Measurements from ENCODE around the gene TENM4. TPM values are rescaled to one million over a fixed set of nuclear protein-coding genes. Genes with fewer than 3 reads are reported as not detected.

TENM4 gene
- polyA plus RNA-seq, 2 of the 4 experiments (the other 2 are of a cell fraction), result 0.06 to 0.31 TPM

- H3K9me3 ChIP-seq, result no peaks in the 10 kb centered on the region
- FAIRE-seq, result no peak
- TF ChIP-seq POLR2AphosphoS2 (conservative IDR thresholded peaks at IDR 0.05; ENCODE audit: low read length), result no peak
- TF ChIP-seq ZC3H11A (IDR thresholded peaks at IDR 0.05), result no peak
- TF ChIP-seq HOXA7 (CRISPR knock-in tag; IDR thresholded peaks at IDR 0.05), result no peak
- TF ChIP-seq CBX8 (IDR thresholded peaks at IDR 0.05), result no peak
- no peak for TF ChIP-seq EHMT2 (IDR thresholded peaks at IDR 0.05; ENCODE audit: low read depth)
- no peak for TF ChIP-seq SREBF2 (IDR thresholded peaks at IDR 0.05)
- TF ChIP-seq HMGXB4 (CRISPR knock-in tag; IDR thresholded peaks at IDR 0.05; ENCODE audit: borderline replicate concordance), result no peak
- no peak for TF ChIP-seq HES2 (IDR thresholded peaks at IDR 0.05)
- DNase-seq (ENCODE audit: low read depth in 1 of 2, low spot score in 1 of 2), result no peak
- H3K27ac ChIP-seq, result no peak overlapping the region
- H3K4me2 ChIP-seq, result no peak overlapping the region
- H3K4me1 ChIP-seq, result no peaks in the 10 kb centered on the region
- ATAC-seq, result no peak
- ChIA-PET CTCF (interaction anchor here (1.4 kb wide), 1 partner anchor 127 kb away, joined by 3 read pairs; no protein-coding TSS in a partner anchor), POLR2A (no interaction called here)
- no peak overlapping the region for H3K4me3 ChIP-seq
- 35% methylated on average over 5 of the region's 5 CpGs for WGBS (ENCODE audit: missing lambda C conversion rate)
These were observed 667.8 kb downstream of the TENM4 start for GRCh38 chr11:78773077-78773476.

- 43% methylated on average over 3 of the region's 3 CpGs for WGBS (ENCODE audit: missing lambda C conversion rate)
- Histone ChIP-seq H3K4me1 (no peaks in the 10 kb centered on the region), H3K4me2 (no peak overlapping the region), H3K9me3 (no peaks in the 10 kb centered on the region), H3K4me3 (no peak overlapping the region), H3K27ac (no peak overlapping the region)
- no peak for DNase-seq (ENCODE audit: low read depth in 1 of 2, low spot score in 1 of 2)
- CTCF ChIA-PET, result interaction anchor here (1.4 kb wide), 1 partner anchor 127 kb away, joined by 3 read pairs; no protein-coding TSS in a partner anchor
- no peak for FAIRE-seq
- ATAC-seq, result no peak
- TF ChIP-seq HOXB5 (CRISPR knock-in tag; IDR thresholded peaks at IDR 0.05), result no peak
- TF ChIP-seq JUNB (IDR thresholded peaks at IDR 0.05), result no peak
- TF ChIP-seq RFX5 (IDR thresholded peaks at IDR 0.05), result no peak
- POLR2A ChIA-PET, result no interaction called here
These were observed 668.6 kb downstream of the TENM4 start for GRCh38 chr11:78772186-78772585.

GRCh38 chr11:78770931-78771330 is 669.9 kb downstream of the TENM4 start:
- Histone ChIP-seq H3K4me1 (no peaks in the 10 kb centered on the region), H3K4me2 (no peak overlapping the region), H3K9me3 (no peaks in the 10 kb centered on the region), H3K4me3 (no peak overlapping the region), H3K27ac (no peak overlapping the region)
- TF ChIP-seq MAFK (IDR thresholded peaks at IDR 0.05; ENCODE audit: partially characterized antibody) (no peak), FOSB (CRISPR knock-in tag; IDR thresholded peaks at IDR 0.05) (no peak), MAZ (IDR thresholded peaks at IDR 0.05; ENCODE audit: borderline replicate concordance, low read depth, low read length) (no peak), EHMT2 (IDR thresholded peaks at IDR 0.05; ENCODE audit: low read depth) (no peak), CEBPB (IDR thresholded peaks at IDR 0.05) (no peak), PHF8 (IDR thresholded peaks at IDR 0.05; ENCODE audit: borderline replicate concordance, low read depth) (no peak), NR3C1 (IDR thresholded peaks at IDR 0.05) (no peak), TP53 (CRISPR knock-in tag; IDR thresholded peaks at IDR 0.05) (no peak), SREBF2 (IDR thresholded peaks at IDR 0.05) (no peak), BCL3 (IDR thresholded peaks at IDR 0.05) (no peak), ZC3H11A (IDR thresholded peaks at IDR 0.05) (no peak), TFCP2L1 (CRISPR knock-in tag; IDR thresholded peaks at IDR 0.05) (no peak)
- no peak for DNase-seq (ENCODE audit: low read depth in 1 of 2, low spot score in 1 of 2)
- CTCF ChIA-PET, result no interaction called here
- POLR2A ChIA-PET, result no interaction called here
- 48% methylated on average over 5 of the region's 6 CpGs for WGBS (ENCODE audit: missing lambda C conversion rate)
- no peak for FAIRE-seq
- no peak for ATAC-seq
